ENCODE data around the gene KIAA0319L. TPM values are rescaled to one million over a fixed set of nuclear protein-coding genes. Genes with fewer than 3 reads are reported as not detected.
"Not testable (repeated sequence)": the region's sequence is repeated elsewhere in the genome, so short reads cannot be mapped to it uniquely, and the experiment has no call there.

The KIAA0319L gene
- total RNA-seq, 1 experiment from 2014 or later: 46.4 TPM

DNA sequence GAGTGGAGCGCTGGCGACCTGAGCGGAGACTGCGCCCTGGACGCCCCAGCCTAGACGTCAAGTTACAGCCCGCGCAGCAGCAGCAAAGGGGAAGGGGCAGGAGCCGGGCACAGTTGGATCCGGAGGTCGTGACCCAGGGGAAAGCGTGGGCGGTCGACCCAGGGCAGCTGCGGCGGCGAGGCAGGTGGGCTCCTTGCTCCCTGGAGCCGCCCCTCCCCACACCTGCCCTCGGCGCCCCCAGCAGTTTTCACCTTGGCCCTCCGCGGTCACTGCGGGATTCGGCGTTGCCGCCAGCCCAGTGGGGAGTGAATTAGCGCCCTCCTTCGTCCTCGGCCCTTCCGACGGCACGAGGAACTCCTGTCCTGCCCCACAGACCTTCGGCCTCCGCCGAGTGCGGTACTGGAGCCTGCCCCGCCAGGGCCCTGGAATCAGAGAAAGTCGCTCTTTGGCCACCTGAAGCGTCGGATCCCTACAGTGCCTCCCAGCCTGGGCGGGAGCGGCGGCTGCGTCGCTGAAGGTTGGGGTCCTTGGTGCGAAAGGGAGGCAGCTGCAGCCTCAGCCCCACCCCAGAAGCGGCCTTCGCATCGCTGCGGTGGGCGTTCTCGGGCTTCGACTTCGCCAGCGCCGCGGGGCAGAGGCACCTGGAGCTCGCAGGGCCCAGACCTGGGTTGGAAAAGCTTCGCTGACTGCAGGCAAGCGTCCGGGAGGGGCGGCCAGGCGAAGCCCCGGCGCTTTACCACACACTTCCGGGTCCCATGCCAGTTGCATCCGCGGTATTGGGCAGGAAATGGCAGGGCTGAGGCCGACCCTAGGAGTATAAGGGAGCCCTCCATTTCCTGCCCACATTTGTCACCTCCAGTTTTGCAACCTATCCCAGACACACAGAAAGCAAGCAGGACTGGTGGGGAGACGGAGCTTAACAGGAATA lies 20.1 kb upstream of the KIAA0319L start:
- Histone ChIP-seq H3K27ac (ENCODE audit: insufficient read length, low read depth, low read length) (no peak overlapping the region), H3K4ac (ENCODE audit: low read depth, low read length) (no peak overlapping the region), H2AK5ac (ENCODE audit: insufficient read length, low read length) (no peak overlapping the region), H4K8ac (replicated peaks; ENCODE audit: insufficient read length, low read depth, low read length) (no peak overlapping the region), H3K79me1 (ENCODE audit: insufficient read depth, low read depth, low read length, poor library complexity, severe bottlenecking) (no peaks in the 10 kb centered on the region), H2BK12ac (ENCODE audit: insufficient read length, low read depth, low read length) (no peak overlapping the region), H3K4me1 (ENCODE audit: insufficient read depth, low read length) (0 out of 2 replicates have a peak, but pooled peaks cover 2% of the 10 kb centered on the region), H3T11ph (ENCODE audit: low read length) (no peak overlapping the region), H3K9me3 (ENCODE audit: control insufficient read depth, low read depth, low read length) (no peaks in the 10 kb centered on the region), H3K18ac (ENCODE audit: insufficient read length, low read depth, low read length) (no peak overlapping the region), H4K5ac (ENCODE audit: insufficient read length, low read depth, low read length) (no peak overlapping the region), H3K14ac (ENCODE audit: insufficient read depth, low read length) (no peak overlapping the region), H2AFZ (ENCODE audit: low read length) (no peak overlapping the region), H3K23ac (ENCODE audit: insufficient read length, low read depth, low read length) (no peak overlapping the region), H3K23me2 (ENCODE audit: insufficient read length, low read depth, low read length, poor library complexity, severe bottlenecking) (peaks cover 19% of the 10 kb centered on the region), H3K79me2 (ENCODE audit: insufficient read depth, low read length) (no peaks in the 10 kb centered on the region), H2BK5ac (ENCODE audit: insufficient read length, low read length) (no peak overlapping the region), H3K4me2 (ENCODE audit: insufficient read depth, insufficient read length, low read length) (peak overlapping the region; percentile 83), H3K9ac (ENCODE audit: extremely low read depth, insufficient read length, low read length) (no peak overlapping the region), H2BK20ac (ENCODE audit: low read depth, low read length, poor library complexity, severe bottlenecking) (no peak overlapping the region), H4K20me1 (ENCODE audit: control insufficient read depth, insufficient read depth, insufficient read length) (no peaks in the 10 kb centered on the region), H2BK15ac (ENCODE audit: low read depth, low read length) (no peak overlapping the region), H3K27me3 (ENCODE audit: insufficient read depth, low read length) (peaks cover 58% of the 10 kb centered on the region), H4K91ac (ENCODE audit: insufficient read length, low read depth, low read length) (no peak overlapping the region), H2BK120ac (ENCODE audit: low read depth, low read length, poor library complexity, severe bottlenecking) (no peak overlapping the region), H3K56ac (ENCODE audit: insufficient read length, low read depth, low read length) (no peak overlapping the region)
- peak overlapping the region; percentile 53 to 76 for H3K4me3 Mint-ChIP-seq
- peaks cover 31 to 34% of the 10 kb centered on the region in 2 experiments for H3K4me1 Mint-ChIP-seq
- no peak overlapping the region for H3K27ac Mint-ChIP-seq
- no CpG with 5 or more reads among the region's 70 CpGs for whole genome bisulfite sequencing (ENCODE audit: extremely low coverage, insufficient read length, low lambda C conversion rate)
- no peaks in the 10 kb centered on the region for H3K9me3 Mint-ChIP-seq
- DNase-seq: peak; percentile 72
- peaks cover 76% of the 10 kb centered on the region for H3K27me3 Mint-ChIP-seq (ENCODE audit: low read depth)
- TF ChIP-seq, protein P1, sequence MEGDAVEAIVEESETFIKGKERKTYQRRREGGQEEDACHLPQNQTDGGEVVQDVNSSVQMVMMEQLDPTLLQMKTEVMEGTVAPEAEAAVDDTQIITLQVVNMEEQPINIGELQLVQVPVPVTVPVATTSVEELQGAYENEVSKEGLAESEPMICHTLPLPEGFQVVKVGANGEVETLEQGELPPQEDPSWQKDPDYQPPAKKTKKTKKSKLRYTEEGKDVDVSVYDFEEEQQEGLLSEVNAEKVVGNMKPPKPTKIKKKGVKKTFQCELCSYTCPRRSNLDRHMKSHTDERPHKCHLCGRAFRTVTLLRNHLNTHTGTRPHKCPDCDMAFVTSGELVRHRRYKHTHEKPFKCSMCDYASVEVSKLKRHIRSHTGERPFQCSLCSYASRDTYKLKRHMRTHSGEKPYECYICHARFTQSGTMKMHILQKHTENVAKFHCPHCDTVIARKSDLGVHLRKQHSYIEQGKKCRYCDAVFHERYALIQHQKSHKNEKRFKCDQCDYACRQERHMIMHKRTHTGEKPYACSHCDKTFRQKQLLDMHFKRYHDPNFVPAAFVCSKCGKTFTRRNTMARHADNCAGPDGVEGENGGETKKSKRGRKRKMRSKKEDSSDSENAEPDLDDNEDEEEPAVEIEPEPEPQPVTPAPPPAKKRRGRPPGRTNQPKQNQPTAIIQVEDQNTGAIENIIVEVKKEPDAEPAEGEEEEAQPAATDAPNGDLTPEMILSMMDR (conservative IDR thresholded peaks at IDR 0.05): no peak
- no peaks in the 10 kb centered on the region for H3K36me3 Mint-ChIP-seq (ENCODE audit: insufficient read depth in 1 of 3, low read depth in 3 of 3)

DNA sequence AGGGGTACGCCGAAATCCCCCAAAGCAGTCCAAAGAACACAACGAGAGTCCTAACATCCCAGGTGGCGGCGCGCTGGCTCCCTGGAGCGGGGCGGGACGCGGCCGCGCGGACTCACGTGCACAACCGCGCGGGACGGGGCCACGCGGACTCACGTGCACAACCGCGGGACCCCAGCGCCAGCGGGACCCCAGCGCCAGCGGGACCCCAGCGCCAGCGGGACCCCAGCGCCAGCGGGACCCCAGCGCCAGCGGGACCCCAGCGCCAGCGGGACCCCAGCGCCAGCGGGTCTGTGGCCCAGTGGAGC lies 19.5 kb upstream of the KIAA0319L start:
- H3K9me3 ChIP-seq (ENCODE audit: control insufficient read depth, low read depth, low read length); DNase-seq; H2AK5ac ChIP-seq (ENCODE audit: insufficient read length, low read length); H3K79me1 ChIP-seq (ENCODE audit: insufficient read depth, low read depth, low read length, poor library complexity, severe bottlenecking); H4K91ac ChIP-seq (ENCODE audit: insufficient read length, low read depth, low read length); H3K23ac ChIP-seq (ENCODE audit: insufficient read length, low read depth, low read length); H3K36me3 Mint-ChIP-seq (ENCODE audit: insufficient read depth in 1 of 3, low read depth in 3 of 3); H3K9ac ChIP-seq (ENCODE audit: extremely low read depth, insufficient read length, low read length); H3K27ac ChIP-seq (ENCODE audit: insufficient read length, low read depth, low read length); H2BK12ac ChIP-seq (ENCODE audit: insufficient read length, low read depth, low read length); H2BK120ac ChIP-seq (ENCODE audit: low read depth, low read length, poor library complexity, severe bottlenecking); H4K20me1 ChIP-seq (ENCODE audit: control insufficient read depth, insufficient read depth, insufficient read length); H2BK5ac ChIP-seq (ENCODE audit: insufficient read length, low read length); H2BK15ac ChIP-seq (ENCODE audit: low read depth, low read length); H3K27ac Mint-ChIP-seq; H3K4ac ChIP-seq (ENCODE audit: low read depth, low read length); H4K8ac ChIP-seq (replicated peaks; ENCODE audit: insufficient read length, low read depth, low read length); H3T11ph ChIP-seq (ENCODE audit: low read length); H4K5ac ChIP-seq (ENCODE audit: insufficient read length, low read depth, low read length); H3K56ac ChIP-seq (ENCODE audit: insufficient read length, low read depth, low read length); H3K9me3 Mint-ChIP-seq; H3K79me2 ChIP-seq (ENCODE audit: insufficient read depth, low read length); H2BK20ac ChIP-seq (ENCODE audit: low read depth, low read length, poor library complexity, severe bottlenecking); H3K18ac ChIP-seq (ENCODE audit: insufficient read length, low read depth, low read length); H2AFZ ChIP-seq (ENCODE audit: low read length); H3K4me1 ChIP-seq (ENCODE audit: insufficient read depth, low read length); H3K14ac ChIP-seq (ENCODE audit: insufficient read depth, low read length): not testable (repeated sequence)
- H3K4me1 Mint-ChIP-seq: peaks cover 31 to 37% of the 10 kb centered on the region in 2 experiments
- H3K27me3 Mint-ChIP-seq (ENCODE audit: low read depth): peaks cover 82% of the 10 kb centered on the region
- WGBS (ENCODE audit: extremely low coverage, insufficient read length, low lambda C conversion rate): no CpG with 5 or more reads among the region's 37 CpGs
- peak overlapping the region; percentile 53 to 78 for H3K4me3 Mint-ChIP-seq
- peaks cover 64% of the 10 kb centered on the region for H3K27me3 ChIP-seq (ENCODE audit: insufficient read depth, low read length)
- H3K4me2 ChIP-seq (ENCODE audit: insufficient read depth, insufficient read length, low read length): peak overlapping the region; percentile 83
- peaks cover 19% of the 10 kb centered on the region for H3K23me2 ChIP-seq (ENCODE audit: insufficient read length, low read depth, low read length, poor library complexity, severe bottlenecking)

Measured in H9 (cell line).